Ovary (tissue), 9 donors: ENCODE results near the gene CNTNAP5. TPM values are rescaled to one million over a fixed set of nuclear protein-coding genes. Genes with fewer than 3 reads are reported as not detected.

Experiments used
- DNase-seq, 5 donors: peaks; one replicate each; pipeline ENCODE4 v3.0.0-alpha.2; 2019 to 2020
- H3K27ac ChIP-seq, 2 donors: fragments of 200-600 bp; one replicate each; pipeline versions ENCODE4 v1.5.1 to v1.8.0; 2019 to 2022
- H3K27me3 ChIP-seq: fragments of 200-600 bp; one replicate; pipeline ENCODE4 v1.8.0; 2022
- H3K36me3 ChIP-seq: fragments of 200-600 bp; sonication (generic); one replicate; pipeline ENCODE4 v1.5.1; 2019
- H3K4me1 ChIP-seq: one replicate; pipeline ENCODE4 v1.8.1; 2013; ENCODE audit warnings: mild to moderate bottlenecking, moderate library complexity; ENCODE audit not compliant: insufficient read depth
- H3K4me3 ChIP-seq: fragments of 200-600 bp; sonication (generic); one replicate; pipeline ENCODE4 v1.5.1; 2017
- H3K9me3 ChIP-seq, 2 donors: fragments of 200-600 bp in 1 of 2; sonication (generic) in 1 of 2; one replicate each; pipeline versions ENCODE4 v1.5.1 to v1.8.1; 2013 to 2019; ENCODE audit warnings: mild to moderate bottlenecking in 1 of 2, moderate library complexity in 1 of 2
- EP300 ChIP-seq: sonication (generic); formaldehyde crosslinking; IDR thresholded peaks from one replicate; pipeline ENCODE4 v1.6.1; 2017; ENCODE audit warnings: antibody characterized with exemption
- POLR2A ChIP-seq: fragments of 450-650 bp; IDR thresholded peaks from one replicate; pipeline ENCODE4 v1.6.1; 2017; ENCODE audit warnings: antibody characterized with exemption, mild to moderate bottlenecking, moderate library complexity
- WGBS, 3 donors: extraction: QIAGEN DNeasy Blood & Tissue Kit in 1 of 3; methylation state at CpG; one replicate each; pipeline versions ENCODE4 v1.1.5 to v1.1.7; 2013 to 2017; 5-methylcytosine and 5-hydroxymethylcytosine counted together
- intact Hi-C, 4 donors: fragments of 100-400 bp; cut with DNase I; formaldehyde crosslinking; loops; one replicate each; pipeline versions ENCODE4 v1.11.0 to v1.15.1; 2022 to 2023
- polyA plus RNA-seq, 2 donors: library from polyadenylated mRNA; stranded (reverse); fragments of 200-250 nt in 1 of 2; fragments of 350-450 nt in 1 of 2; fragmentation: Illumina TruSeq in 1 of 2; extraction: RNeasy Lipid Tissue Mini Kit (QIAGEN cat#74804) in 1 of 2; gene quantifications; one replicate each; pipeline ENCODE4 v1.2.3, GENCODE V29; 2013 to 2014
- total RNA-seq, 7 donors: library from RNA; depleted of rRNA in 2 of 7; stranded (reverse); fragments of >200 nt in 2 of 7; fragmentation: NEBNext Ultra II Directional in 3 of 7; extraction: Animal tissue kit (Norgen Biotek cat#: 25700) in 3 of 7; gene quantifications; one replicate each; pipeline versions ENCODE4 v1.1.0 to v1.2.4, GENCODE V29; 2016 to 2023
- TF ChIP-seq, protein P1 (sequence below), 3 donors: fragments of 450-650 bp in 2 of 3; fragments of 200-600 bp in 1 of 3; IDR thresholded peaks; one replicate each; pipeline versions ENCODE4 v1.5.1 to v1.8.0; 2016 to 2022; ENCODE audit warnings: antibody characterized with exemption in 3 of 3, mild to moderate bottlenecking in 1 of 3
- donor health status: DM: no; HTN: no; CAD: no; lungs with moderate emphysema.
- donor health status: DM: no; HTN: no; CAD: no.
- donor health status: Bipolar disorder and iron deficiency.
- donor health status: DM: yes; HTN: yes; CAD: no.
- donor health status: DM: no; HTN: no; CAD: no.
- donor health status: DM: yes; HTN: yes; CAD: no.

Gene CNTNAP5
- total and polyA plus RNA-seq, 9 donors: not detected

DNA sequence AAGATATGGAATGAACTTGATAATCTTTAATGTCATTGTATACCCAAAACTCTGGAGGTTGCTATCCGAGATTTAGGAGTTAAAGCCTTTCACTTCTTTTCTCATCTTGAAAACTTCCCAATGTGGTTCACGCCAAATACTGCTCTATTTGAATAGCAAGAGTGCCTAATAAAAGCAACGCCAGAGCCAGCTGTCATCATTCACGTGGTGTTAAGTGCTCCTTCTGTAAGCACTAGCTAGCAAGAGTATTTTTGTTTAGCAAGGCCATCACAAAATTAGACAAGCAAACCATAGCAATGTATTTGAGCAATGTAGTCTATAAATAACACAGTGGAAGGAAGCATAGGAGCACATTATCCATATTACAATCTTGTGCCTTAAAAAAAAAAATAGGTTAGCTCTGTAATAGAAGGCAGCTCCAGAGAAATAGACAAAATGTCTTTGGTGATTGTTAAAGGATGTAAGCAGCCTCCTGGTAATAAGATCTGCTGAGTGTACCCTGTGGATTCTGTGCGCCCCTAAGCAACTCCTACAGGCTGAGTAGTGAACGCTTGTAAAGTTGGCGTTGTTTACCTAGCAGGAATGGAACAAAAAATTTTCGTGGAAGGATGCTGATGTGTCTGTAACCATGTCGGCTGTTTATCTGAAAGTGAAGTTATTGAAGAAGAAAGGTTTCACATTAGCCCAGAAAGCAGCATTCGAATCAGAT, 518.0 kb downstream of the CNTNAP5 start:
- WGBS, 3 donors: 63 to 72% (median 65%) methylated on average over 10 of the region's 10 CpGs
- Histone ChIP-seq H3K36me3 (no peaks in the 10 kb centered on the region), H3K4me3 (no peak overlapping the region), H3K27ac (no peak overlapping the region), H3K27me3 (no peaks in the 10 kb centered on the region), H3K9me3 (no peaks in the 10 kb centered on the region), H3K4me1 (no peaks in the 10 kb centered on the region)
- DNase-seq: no peak
- intact Hi-C loops: loop anchor here in 1 of 4 donors (1.0 kb wide), 1 partner anchor 32 kb away; no protein-coding TSS in a partner anchor
- TF ChIP-seq, protein P1, sequence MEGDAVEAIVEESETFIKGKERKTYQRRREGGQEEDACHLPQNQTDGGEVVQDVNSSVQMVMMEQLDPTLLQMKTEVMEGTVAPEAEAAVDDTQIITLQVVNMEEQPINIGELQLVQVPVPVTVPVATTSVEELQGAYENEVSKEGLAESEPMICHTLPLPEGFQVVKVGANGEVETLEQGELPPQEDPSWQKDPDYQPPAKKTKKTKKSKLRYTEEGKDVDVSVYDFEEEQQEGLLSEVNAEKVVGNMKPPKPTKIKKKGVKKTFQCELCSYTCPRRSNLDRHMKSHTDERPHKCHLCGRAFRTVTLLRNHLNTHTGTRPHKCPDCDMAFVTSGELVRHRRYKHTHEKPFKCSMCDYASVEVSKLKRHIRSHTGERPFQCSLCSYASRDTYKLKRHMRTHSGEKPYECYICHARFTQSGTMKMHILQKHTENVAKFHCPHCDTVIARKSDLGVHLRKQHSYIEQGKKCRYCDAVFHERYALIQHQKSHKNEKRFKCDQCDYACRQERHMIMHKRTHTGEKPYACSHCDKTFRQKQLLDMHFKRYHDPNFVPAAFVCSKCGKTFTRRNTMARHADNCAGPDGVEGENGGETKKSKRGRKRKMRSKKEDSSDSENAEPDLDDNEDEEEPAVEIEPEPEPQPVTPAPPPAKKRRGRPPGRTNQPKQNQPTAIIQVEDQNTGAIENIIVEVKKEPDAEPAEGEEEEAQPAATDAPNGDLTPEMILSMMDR (IDR thresholded peaks at IDR 0.05): no peak
- TF ChIP-seq POLR2A (no peak), EP300 (no peak)

DNA sequence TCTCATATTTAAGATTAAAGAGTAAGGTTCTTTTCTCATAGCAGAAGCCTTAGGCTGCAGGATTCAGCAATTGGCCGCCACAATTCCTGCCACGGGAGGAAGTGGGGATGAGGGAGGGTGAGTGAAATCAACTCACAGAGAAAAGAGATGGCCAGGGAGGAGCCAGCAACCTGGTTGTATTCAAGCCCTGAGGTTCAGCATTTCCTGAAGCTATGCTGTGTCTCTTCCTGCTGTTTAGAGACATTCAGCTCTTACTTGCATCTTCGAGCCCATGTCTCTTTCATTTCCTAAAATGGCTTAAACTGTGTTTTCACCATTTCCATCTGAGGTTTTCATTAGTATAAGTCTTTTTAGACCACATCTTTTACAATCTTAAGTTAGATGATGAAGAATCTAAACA, 522.6 kb downstream of the CNTNAP5 start:
- intact Hi-C loops: no loop called here
- WGBS, 3 donors: 53 to 67% (median 59%) methylated on average over 3 of the region's 3 CpGs
- H3K36me3 ChIP-seq: no peaks in the 10 kb centered on the region

DNA sequence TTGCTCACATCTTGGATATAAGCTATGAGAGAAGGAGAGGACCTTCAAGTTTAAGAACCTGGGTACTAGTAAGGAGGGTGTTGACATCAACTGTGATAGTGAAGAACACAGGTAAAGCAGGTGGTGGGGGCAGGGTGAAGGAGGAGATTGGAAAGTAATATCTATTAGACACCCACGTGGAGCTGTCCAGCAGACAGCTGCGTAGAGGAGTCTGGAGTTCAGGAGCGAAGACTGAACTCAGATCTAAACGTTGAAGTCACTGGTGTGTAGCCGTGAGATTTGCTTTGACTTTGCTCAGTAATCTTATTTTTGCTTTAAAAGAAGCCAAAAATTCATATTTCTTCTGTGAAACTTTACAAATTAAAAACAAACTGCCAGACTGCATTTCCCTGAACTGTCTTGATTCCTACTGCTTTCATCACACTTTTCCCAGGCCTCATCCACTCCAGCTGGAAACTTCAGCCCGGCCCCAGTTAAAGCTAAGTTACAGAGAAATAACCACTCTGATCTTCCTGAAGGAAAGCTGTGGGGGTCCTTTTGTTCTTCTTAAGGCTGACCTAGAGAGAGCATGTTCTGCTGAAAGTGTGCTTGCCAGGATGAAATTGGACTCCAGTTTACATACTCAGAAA, 533.3 kb downstream of the CNTNAP5 start:
- no peaks in the 10 kb centered on the region for H3K4me1 ChIP-seq
- no peak overlapping the region for H3K27ac ChIP-seq
- no peaks in the 10 kb centered on the region for H3K36me3 ChIP-seq
- no peaks in the 10 kb centered on the region for H3K9me3 ChIP-seq
- WGBS, 3 donors: 24 to 36% (median 33%) methylated on average over 6 of the region's 6 CpGs
- H3K4me3 ChIP-seq: no peak overlapping the region
- H3K27me3 ChIP-seq: no peaks in the 10 kb centered on the region
- TF ChIP-seq POLR2A (no peak), EP300 (no peak)
- TF ChIP-seq, protein P1 (IDR thresholded peaks at IDR 0.05): no peak
- no peak for DNase-seq
- intact Hi-C loops: no loop called here

More for the DNA sequence above, 522.6 kb downstream of the CNTNAP5 start:
- Histone ChIP-seq H3K4me3 (no peak overlapping the region), H3K9me3 (no peaks in the 10 kb centered on the region), H3K27ac (no peak overlapping the region), H3K27me3 (no peaks in the 10 kb centered on the region), H3K4me1 (no peaks in the 10 kb centered on the region)
- no peak for DNase-seq
- TF ChIP-seq EP300 (no peak), POLR2A (no peak)
- TF ChIP-seq, protein P1 (IDR thresholded peaks at IDR 0.05): no peak

DNA sequence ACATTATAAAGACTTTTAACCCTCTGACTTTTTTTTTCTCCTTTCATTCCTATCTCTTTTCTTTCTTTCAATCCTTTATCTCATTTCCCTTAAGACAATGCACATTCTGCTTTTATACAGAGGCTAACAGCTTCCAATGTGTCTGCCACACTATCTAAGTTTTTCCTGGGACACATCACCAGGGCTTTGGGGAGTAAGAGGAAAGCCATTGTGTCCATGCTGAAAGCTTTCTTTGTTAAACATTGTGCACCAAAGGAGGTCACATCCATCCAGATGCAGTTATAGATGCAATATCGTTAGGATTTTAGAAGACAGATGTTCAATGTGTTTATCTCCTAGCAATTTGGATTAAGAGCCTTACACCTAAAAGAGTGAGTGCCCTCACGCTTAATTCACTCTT, 534.1 kb downstream of the CNTNAP5 start:
- TF ChIP-seq POLR2A: no peak
- TF ChIP-seq, protein P1 (IDR thresholded peaks at IDR 0.05): no peak
- TF ChIP-seq EP300: no peak
- whole genome bisulfite sequencing, 3 donors: 46 to 80% (median 76%) methylated on average over 2 of the region's 2 CpGs
- intact Hi-C loops: no loop called here

More for the DNA sequence above, 534.1 kb downstream of the CNTNAP5 start:
- no peak overlapping the region for H3K4me3 ChIP-seq
- no peaks in the 10 kb centered on the region for H3K9me3 ChIP-seq
- H3K27ac ChIP-seq: no peak overlapping the region
- H3K27me3 ChIP-seq: no peaks in the 10 kb centered on the region
- DNase-seq: no peak
- H3K36me3 ChIP-seq: no peaks in the 10 kb centered on the region
- no peaks in the 10 kb centered on the region for H3K4me1 ChIP-seq
